NCI-H1092 treated with DMSO at 0.1 percent for 48 hours (cell line): ENCODE data around the gene LIAS.
"Not testable (repeated sequence)": the region's sequence is repeated elsewhere in the genome, so short reads cannot be mapped to it uniquely, and the experiment has no call there.

ENCODE experiments used
- DNase-seq: peaks from one replicate; lab custom pipeline; 2025; lab: John Stamatoyannopoulos, UW

Gene LIAS

GRCh38 chr4:39452860-39453587 lies 5.8 kb upstream of the LIAS start:
- no peak for DNase-seq

DNA sequence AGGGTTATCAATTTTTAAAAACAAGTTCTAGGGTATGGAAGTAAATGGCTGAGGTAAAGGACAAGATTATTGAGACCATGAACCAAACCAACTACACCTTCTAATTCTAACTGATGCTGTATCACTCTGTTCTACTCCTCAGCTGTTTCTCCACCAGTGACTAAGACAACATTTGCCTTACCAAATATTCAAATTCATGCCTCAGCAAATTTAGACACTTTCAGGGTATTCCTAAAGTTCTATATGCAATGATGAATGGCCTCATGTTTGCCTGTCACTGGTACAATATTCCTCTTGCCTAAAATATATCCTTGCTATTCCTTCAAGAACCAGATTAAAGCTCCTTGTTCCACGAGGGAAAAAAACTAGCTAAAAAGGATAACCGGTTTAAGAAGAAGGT lies 5.1 kb upstream of the LIAS start:
- DNase-seq: no peak

DNA sequence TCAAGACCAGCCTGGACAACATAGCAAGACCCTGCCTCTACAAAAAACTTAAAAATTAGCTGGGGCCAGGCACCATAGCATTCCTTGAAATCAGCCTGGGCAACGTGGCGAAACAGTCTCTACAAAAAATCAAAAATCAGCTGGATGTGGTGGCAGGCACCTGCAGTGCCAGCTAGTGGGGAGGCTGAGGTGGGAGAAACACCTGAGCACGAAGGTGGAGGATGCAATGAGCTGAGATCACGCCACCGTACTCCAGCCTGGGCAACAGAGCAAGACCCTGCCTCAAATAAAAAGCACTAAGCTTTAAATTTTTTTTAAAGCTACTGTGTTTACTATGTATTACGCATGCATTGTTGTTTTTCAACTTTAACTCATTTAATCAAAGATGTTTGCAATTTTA lies 3.4 kb upstream of the LIAS start:
- DNase-seq: no peak

DNA sequence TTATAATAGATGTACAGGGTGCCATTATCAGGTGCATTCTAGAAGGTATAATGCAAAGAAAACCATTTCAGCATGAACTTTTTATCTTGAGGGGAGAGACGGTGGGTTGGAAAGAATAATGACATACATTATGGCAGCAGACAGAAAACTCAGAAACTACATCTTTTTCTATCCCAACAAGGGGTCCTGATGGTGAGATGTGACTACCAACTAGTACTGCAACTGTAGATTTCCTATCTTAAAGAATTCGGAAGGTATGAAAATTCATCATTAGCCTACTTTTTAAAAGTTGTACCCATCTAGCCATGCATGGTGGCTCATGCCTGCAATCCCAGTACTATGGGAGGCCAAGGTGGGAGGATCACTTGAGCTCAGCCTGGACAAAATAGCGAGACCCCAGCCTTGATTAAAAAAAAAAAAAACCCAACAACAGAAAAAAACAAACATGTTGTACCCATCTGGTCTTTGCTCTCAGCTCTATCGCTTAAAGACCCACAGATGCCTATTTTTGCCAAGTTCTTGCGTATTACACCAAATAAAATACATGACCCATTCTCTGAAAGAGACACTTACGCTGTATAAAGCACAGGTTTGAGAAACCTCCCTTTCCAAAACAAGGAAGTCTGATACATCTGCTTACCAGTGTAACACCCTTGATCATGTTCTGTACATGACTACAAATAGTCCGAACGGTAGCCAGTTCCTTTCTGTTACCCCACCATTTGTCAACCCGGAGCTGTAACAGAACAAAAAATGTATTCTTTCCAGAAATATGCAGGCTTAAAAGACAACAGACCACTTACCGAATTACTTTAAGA lies 1.7 kb upstream of the LIAS start:
- no peak for DNase-seq

GRCh38 chr4:39458161-39458504 lies 723 bp upstream of the LIAS start:
- DNase-seq: not testable (repeated sequence)

DNA sequence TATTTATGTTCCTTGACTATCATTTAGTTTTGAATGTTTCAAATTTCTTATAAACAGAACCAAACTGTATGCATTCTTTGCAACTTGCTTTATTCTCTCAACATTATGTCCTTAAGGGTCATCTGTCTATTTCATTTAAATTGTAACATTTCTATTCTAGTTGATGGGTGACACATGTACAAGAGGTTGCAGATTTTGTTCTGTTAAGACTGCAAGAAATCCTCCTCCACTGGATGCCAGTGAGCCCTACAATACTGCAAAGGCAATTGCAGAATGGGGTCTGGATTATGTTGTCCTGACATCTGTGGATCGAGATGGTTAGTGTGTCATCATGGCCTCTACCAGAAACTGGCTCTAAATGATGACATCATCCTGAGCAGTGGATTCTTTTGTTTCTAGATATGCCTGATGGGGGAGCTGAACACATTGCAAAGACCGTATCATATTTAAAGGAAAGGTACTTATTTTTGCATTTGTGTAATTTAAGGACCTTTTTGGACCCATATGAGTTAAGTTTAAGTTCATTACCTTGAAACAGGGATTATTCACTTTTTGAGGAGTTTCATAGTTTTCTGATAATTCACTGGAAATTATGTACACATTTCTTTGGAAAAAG lies 6.1 kb downstream of the LIAS start:
- no peak for DNase-seq

DNA sequence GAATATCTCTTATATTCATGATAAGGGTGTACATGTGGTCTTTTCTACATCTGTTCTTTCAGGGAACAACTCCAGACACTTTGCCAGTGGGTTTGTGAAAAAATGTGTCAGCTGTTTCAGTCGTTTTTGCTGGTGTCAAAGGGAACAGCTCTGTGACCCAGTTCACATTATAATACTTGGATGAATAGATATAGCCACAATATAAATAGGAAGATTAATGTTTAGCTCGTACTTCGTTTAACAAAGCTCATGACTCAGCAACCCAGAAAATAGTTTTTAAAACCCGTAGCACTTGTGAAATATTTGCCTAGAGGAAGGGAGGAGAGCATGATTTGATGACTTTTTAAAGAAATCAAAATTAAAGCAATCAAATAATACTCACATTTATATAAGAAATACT lies 7.9 kb downstream of the LIAS start:
- no peak for DNase-seq

DNA sequence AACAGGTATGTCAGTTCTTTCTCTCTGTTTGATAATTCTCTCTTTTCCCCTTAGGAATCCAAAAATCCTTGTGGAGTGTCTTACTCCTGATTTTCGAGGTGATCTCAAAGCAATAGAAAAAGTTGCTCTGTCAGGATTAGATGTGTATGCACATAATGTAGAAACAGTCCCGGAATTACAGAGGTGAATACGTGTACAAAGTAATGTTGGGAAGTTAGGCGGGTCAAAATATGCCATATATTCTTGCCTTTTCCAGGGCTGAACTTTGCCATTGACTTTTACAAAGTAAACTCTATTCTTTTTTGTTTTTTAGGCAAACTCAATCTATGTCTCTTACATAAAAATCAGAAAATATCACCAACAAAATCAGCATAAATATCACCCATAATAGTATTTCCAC lies 8.6 kb downstream of the LIAS start:
- DNase-seq: no peak

DNA sequence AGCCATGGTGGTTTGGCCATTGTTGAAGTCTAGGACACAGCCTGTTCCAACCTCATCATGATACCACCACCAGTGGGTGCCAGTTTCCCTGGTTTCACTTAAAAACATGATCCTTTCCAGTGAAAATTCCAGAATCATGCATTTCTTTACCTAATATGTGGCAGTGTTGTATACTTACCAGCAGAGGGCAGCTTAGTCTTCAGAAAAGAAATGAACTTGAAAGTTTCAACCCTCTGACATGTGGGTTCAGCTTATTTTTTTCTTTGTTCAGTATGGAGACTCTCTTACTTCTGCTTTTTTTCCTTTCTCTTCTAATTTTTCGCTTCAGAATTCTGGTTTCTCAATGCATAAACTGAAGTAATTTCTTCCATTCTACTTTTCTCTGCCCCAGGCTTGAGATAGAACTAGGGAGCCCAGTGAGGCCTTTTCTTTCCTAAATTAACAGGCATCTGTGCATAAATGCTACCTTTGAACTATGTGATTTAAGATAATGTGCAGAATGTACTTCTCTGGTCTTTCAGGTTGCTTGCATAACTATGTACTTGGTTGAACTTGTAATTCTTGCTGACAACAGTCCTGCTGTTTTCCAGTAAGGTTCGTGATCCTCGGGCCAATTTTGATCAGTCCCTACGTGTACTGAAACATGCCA lies 10.7 kb downstream of the LIAS start:
- DNase-seq: peak; percentile 54

DNA sequence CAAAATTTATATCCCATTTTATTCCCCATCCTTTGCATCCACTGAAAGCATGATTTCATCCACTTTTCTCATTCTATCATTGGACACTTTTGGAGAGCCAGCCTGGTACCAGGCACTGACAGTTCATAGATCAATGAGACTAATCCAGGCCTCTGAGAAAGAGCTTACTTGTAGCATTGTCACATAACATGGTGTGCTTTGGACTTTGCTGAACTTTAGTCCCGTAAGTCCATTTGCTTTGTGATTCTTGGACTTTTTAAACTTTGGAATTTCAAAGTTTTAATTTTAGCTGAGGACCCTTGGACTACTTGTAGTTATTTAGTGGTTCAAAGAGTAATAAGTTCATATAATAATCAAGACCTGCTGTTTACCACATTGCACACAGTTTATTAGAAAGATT lies 11.5 kb downstream of the LIAS start:
- DNase-seq: no peak

DNA sequence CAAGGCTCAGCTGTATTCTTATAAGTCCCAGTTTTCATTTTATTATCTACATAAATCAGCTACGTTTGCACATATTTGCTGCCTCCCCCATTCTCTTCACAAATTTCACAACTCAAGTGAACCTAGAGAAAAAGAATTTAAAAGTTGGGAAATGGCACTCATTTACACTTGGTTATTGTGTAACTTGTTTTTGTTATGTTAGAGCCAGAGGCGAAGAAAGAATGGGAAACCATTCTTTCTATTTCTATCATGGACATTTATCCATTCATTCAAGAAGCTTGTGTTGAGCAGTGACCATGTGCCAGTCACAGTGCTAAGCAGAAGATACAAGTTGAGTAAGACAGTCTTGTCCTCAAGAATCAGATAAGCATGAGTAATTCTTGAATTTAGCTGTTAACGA lies 13.5 kb downstream of the LIAS start:
- DNase-seq: no peak

GRCh38 chr4:39476187-39476895 lies 17.5 kb downstream of the LIAS start:
- DNase-seq: no peak

GRCh38 chr4:39480251-39480650 lies 21.4 kb downstream of the LIAS start:
- DNase-seq: no peak

- DNase-seq: no peak
Measured at GRCh38 chr4:39480902-39481695, 22.2 kb downstream of the LIAS start.

DNA sequence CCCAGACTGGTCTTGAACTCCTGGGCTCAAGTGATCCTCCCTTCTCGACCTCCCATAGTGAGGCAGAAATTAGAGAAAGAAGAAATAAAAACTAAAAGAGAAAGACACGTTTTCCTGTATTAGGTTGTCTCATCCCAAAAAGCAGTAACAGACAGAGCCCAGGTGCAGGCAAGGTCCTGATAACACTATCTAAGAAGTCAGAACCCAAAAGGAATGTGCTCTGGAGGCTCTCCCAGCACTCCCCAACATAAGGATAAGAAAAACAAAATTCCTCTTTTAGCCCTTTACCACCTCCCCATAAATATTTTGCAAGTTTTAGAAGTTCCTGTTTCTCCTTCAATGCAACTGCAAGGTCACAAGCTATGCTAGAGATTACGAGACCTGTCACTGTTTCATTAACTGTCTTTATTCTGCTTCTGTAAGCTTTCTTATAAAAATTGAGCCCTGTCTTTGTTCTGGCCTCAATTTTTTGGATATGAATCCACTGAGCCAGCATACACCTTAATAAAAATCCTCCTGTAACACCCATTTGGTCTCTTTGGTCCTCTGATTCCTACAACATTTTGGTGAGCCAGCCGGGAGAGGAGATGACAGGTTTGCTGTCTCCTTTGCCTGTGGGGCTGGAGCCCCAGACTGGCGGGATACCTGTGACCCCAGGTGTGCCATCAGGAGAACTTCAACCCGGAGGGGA lies 25.9 kb downstream of the LIAS start:
- no peak for DNase-seq

- no peak for DNase-seq
Measured at GRCh38 chr4:39486221-39486804, 27.5 kb downstream of the LIAS start.

DNA sequence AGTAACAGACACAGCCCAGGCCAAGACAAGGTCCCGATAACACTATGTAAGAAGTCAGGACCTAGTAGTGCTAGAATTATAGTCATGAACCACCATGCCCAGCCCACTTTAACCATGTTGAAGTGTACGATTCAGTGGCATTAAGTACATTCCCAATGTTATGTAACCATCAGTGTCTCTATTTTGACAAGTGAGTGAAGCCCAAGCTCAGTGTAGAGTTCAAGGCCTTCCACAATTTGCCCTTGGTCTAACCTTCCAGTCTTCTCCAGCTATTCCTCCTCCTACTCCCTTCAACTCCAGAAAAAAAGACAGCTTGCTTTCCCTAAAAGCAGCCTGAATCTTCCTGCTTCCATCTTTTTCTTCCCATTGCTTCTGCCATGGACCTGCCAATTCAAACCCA lies 31.5 kb downstream of the LIAS start:
- DNase-seq: no peak

DNA sequence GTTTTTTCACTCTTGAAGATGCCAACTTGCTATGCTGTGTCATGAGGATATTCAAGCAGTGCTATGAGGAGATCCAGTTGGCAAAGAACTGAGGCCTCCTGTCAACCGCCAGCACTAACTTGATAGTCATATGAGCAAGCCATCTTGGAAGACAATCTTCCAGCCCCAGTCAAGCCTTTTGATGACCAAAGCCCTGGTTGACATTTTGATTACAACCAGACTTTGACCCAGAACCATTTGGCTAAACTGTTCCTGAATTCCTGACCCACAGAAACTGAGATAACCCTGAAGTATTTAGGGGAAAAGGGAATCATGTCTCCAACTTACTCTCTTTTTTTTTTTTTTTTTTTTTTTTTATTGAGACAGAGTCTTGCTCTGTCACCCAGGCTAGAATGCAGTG lies 35.5 kb downstream of the LIAS start:
- no peak for DNase-seq

- DNase-seq: no peak
Measured at GRCh38 chr4:39495446-39496213, 36.8 kb downstream of the LIAS start.
